Loucy (cell line): Measurements from ENCODE around the gene ADAMTS10.

ENCODE experiments used
- H2AFZ ChIP-seq: fragments of 200-600 bp; sonication (generic); 2 replicates; pipeline ENCODE4 v1.6.0; 2016; ENCODE audit warnings: antibody characterized with exemption, mild to moderate bottlenecking, low read length, moderate library complexity
- H3F3A ChIP-seq: fragments of 200-600 bp; 2 replicates; pipeline ENCODE4 v1.6.0; 2016; ENCODE audit warnings: antibody characterized with exemption, low read depth, mild to moderate bottlenecking
- H3K27me3 ChIP-seq: fragments of 200-600 bp; sonication (generic); 2 replicates; pipeline ENCODE4 v1.6.1; 2014; ENCODE audit warnings: low read length, mild to moderate bottlenecking; ENCODE audit not compliant: insufficient read depth, poor library complexity, severe bottlenecking
- H3K36me3 ChIP-seq: fragments of 200-600 bp; sonication (generic); 2 replicates; pipeline ENCODE4 v1.6.1; 2016; ENCODE audit warnings: low read length; ENCODE audit not compliant: insufficient read depth
- H3K4me1 ChIP-seq: fragments of 200-600 bp; sonication (generic); 2 replicates; pipeline ENCODE4 v1.5.1; 2014; ENCODE audit warnings: low read length, mild to moderate bottlenecking; ENCODE audit not compliant: insufficient read depth, poor library complexity, severe bottlenecking
- H3K4me2 ChIP-seq: fragments of 200-600 bp; sonication (generic); 2 replicates; pipeline ENCODE4 v1.6.0; 2014; ENCODE audit warnings: antibody characterized with exemption, low read length, low read depth, mild to moderate bottlenecking; ENCODE audit not compliant: poor library complexity, severe bottlenecking
- H3K4me3 ChIP-seq: fragments of 200-600 bp; sonication (generic); 2 replicates; pipeline ENCODE4 v1.5.1; 2014; ENCODE audit warnings: low read length, mild to moderate bottlenecking, mixed read lengths; ENCODE audit not compliant: poor library complexity, severe bottlenecking
- H3K79me2 ChIP-seq: fragments of 200-600 bp; sonication (generic); 2 replicates; pipeline ENCODE4 v1.6.1; 2014; ENCODE audit warnings: low read length; ENCODE audit not compliant: insufficient read depth
- H3K9ac ChIP-seq: fragments of 200-600 bp; sonication (generic); 2 replicates; pipeline ENCODE4 v1.6.0; 2014; ENCODE audit warnings: mild to moderate bottlenecking, low read depth, low read length, moderate library complexity; ENCODE audit not compliant: poor library complexity, severe bottlenecking
- H3K9me2 ChIP-seq: fragments of 200-600 bp; sonication (generic); replicated peaks from 2 replicates; pipeline ENCODE4 v1.6.1; 2016; ENCODE audit warnings: low read depth, low read length, mixed read lengths
- H3K9me3 ChIP-seq: fragments of 200-600 bp; sonication (generic); 2 replicates; pipeline ENCODE4 v1.6.1; 2014; ENCODE audit warnings: mild to moderate bottlenecking, antibody characterized with exemption, low read length, low read depth; ENCODE audit not compliant: insufficient read depth
- H4K20me1 ChIP-seq: fragments of 200-600 bp; sonication (generic); 2 replicates; pipeline ENCODE4 v1.6.0; 2014; ENCODE audit warnings: antibody characterized with exemption, low read length, mild to moderate bottlenecking; ENCODE audit not compliant: insufficient read depth, poor library complexity, severe bottlenecking
- EZH2phosphoT487 ChIP-seq: fragments of 200-600 bp; IDR thresholded peaks from 2 replicates; pipeline ENCODE4 v1.6.1; 2018; ENCODE audit warnings: antibody characterized with exemption, mild to moderate bottlenecking, moderate library complexity, borderline replicate concordance
- TF ChIP-seq, protein P1 (sequence below): fragments of 200-600 bp; sonication (generic); conservative IDR thresholded peaks from 2 replicates; pipeline ENCODE4 v1.5.1; 2014; ENCODE audit warnings: mild to moderate bottlenecking, antibody characterized with exemption, low read length

ADAMTS10 gene

DNA sequence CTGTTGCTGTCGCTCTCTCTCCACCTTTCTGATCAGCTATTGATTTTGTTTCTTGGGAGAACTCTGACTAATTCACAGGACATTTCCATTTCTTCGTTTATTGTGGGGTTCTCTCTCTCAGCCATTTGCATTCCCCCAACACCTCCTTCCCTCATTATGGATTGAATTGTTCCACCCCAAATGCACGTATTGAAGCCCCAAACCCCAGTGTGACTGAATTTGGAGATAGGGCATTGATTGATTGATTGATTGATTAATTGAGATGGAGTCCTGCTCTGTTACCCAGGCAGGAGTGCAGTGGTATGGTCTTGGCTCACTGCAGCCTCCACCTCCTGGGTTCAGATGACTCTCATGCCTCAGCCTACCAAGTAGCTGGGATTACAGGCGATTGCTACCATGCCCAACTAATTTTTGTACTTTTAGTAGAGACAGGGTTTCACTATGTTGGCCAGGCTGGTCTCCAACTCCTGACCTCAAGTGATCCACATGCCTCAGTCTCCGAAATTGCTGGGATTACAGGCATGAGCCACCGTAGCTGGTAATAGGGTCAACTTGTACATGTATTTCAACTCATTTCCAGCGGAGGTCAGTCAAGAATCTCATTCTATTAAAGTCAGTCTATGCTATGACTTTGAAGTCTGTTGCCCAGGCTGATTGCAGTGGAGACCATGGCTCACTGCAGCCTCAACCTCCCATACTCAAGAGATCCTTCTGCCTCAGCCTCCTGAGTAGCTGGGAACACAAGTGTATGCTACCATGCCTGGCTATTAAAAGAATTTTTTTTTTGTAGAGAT lies 33.5 kb upstream of the ADAMTS10 start:
- H3K36me3 ChIP-seq, result no peaks in the 10 kb centered on the region
- H3F3A ChIP-seq, result no peaks in the 10 kb centered on the region
- TF ChIP-seq, protein P1, sequence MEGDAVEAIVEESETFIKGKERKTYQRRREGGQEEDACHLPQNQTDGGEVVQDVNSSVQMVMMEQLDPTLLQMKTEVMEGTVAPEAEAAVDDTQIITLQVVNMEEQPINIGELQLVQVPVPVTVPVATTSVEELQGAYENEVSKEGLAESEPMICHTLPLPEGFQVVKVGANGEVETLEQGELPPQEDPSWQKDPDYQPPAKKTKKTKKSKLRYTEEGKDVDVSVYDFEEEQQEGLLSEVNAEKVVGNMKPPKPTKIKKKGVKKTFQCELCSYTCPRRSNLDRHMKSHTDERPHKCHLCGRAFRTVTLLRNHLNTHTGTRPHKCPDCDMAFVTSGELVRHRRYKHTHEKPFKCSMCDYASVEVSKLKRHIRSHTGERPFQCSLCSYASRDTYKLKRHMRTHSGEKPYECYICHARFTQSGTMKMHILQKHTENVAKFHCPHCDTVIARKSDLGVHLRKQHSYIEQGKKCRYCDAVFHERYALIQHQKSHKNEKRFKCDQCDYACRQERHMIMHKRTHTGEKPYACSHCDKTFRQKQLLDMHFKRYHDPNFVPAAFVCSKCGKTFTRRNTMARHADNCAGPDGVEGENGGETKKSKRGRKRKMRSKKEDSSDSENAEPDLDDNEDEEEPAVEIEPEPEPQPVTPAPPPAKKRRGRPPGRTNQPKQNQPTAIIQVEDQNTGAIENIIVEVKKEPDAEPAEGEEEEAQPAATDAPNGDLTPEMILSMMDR, result peak; percentile 56
- no peak for TF ChIP-seq EZH2phosphoT487
- H4K20me1 ChIP-seq, result no peaks in the 10 kb centered on the region
- H2AFZ ChIP-seq, result no peak overlapping the region
- no peak overlapping the region for H3K4me3 ChIP-seq
- H3K9ac ChIP-seq, result no peak overlapping the region
- no peaks in the 10 kb centered on the region for H3K9me2 ChIP-seq
- H3K4me1 ChIP-seq, result peaks cover 3% of the 10 kb centered on the region
- H3K79me2 ChIP-seq, result no peaks in the 10 kb centered on the region
- no peaks in the 10 kb centered on the region for H3K27me3 ChIP-seq
- H3K4me2 ChIP-seq, result no peak overlapping the region
- H3K9me3 ChIP-seq, result no peaks in the 10 kb centered on the region

DNA sequence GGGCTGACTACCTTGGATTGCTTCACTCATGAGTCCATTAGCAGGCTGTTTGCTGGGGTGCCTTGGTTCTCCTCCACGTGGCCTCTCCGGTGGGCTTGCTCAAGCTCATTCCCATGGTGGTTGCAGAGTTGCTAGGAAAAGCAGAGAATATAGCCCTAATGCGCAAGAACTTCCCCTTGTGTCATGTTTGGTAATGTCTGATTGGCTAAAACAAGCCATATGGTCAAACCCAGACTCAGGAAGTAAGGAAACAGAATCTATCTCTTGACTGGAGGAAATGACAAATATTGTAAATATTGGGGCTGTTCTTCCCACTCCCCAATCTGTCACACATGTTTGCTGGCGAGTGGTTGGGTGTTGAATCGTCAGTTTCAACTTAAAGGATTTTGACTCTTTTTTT lies 32.0 kb upstream of the ADAMTS10 start:
- Histone ChIP-seq H3K4me3 (no peak overlapping the region), H3K9me2 (no peaks in the 10 kb centered on the region), H2AFZ (0 out of 2 replicates have a peak overlapping the region, but pooled peaks have one; percentile 26), H3K4me1 (peaks cover 3% of the 10 kb centered on the region), H3K27me3 (no peaks in the 10 kb centered on the region), H3K36me3 (no peaks in the 10 kb centered on the region), H3K4me2 (no peak overlapping the region), H3K79me2 (no peaks in the 10 kb centered on the region), H3K9ac (no peak overlapping the region), H3K9me3 (no peaks in the 10 kb centered on the region), H4K20me1 (no peaks in the 10 kb centered on the region), H3F3A (no peaks in the 10 kb centered on the region)
- TF ChIP-seq EZH2phosphoT487, result no peak
- TF ChIP-seq, protein P1, result no peak

DNA sequence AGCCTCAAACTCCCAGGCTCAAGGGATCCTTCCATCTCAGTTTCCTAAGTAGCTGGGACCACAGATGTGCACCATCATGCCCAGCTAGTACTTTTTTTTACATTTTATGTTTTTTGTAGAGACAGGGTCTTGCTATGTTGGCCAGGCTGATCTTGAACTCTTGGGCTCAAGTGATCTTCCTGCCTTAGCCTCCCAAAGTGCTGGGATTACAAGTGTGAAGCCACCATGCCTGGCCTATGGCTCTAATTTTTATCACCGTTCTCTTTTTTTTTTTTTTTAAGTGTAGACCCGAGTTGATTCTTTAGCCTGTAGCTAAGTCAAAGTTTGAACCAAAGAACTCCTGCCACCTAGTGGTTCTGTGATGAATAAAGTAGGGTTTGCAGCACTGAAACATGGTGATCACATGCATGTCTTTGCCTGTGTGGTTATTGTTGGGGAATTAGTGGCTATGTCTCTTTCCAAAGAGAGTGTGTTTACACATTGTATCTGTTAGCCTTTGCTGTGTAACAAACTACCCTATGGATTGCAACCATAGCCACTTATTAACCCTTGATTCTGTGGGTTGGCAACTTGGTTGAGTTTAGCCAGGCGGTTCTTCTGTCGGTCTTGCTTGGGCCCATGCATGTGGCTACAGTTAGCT lies 31.5 kb upstream of the ADAMTS10 start:
- Histone ChIP-seq H3K79me2 (no peaks in the 10 kb centered on the region), H3K9ac (no peak overlapping the region), H4K20me1 (no peaks in the 10 kb centered on the region), H3F3A (no peaks in the 10 kb centered on the region), H3K36me3 (no peaks in the 10 kb centered on the region), H3K9me2 (no peaks in the 10 kb centered on the region), H3K27me3 (no peaks in the 10 kb centered on the region), H3K9me3 (no peaks in the 10 kb centered on the region), H2AFZ (no peak overlapping the region), H3K4me1 (peaks cover 3% of the 10 kb centered on the region), H3K4me3 (no peak overlapping the region), H3K4me2 (no peak overlapping the region)
- no peak for TF ChIP-seq EZH2phosphoT487
- TF ChIP-seq, protein P1, result peak; percentile 80
